H9 (cell line): ENCODE measurements around the gene SLC38A9. TPM values are rescaled to one million over a fixed set of nuclear protein-coding genes. Genes with fewer than 3 reads are reported as not detected.
A peak's percentile ranks its signal among the peaks of the same experiment; 100 is the strongest.

Experiments used
- DNase-seq: peaks from one replicate; pipeline ENCODE4 v3.0.0-alpha.2; 2017
- H2AFZ ChIP-seq: one replicate; pipeline ENCODE4 v1.6.1; 2013; ENCODE audit warnings: mild to moderate bottlenecking, low read length, control low read depth, moderate library complexity
- H2AK5ac ChIP-seq: 2 replicates; pipeline ENCODE4 v1.6.1; 2013; ENCODE audit warnings: low read length, control low read depth, mixed read lengths; ENCODE audit not compliant: insufficient read length
- H2BK120ac ChIP-seq: one replicate; pipeline ENCODE4 v1.6.1; 2013; ENCODE audit warnings: low read depth, mild to moderate bottlenecking, low read length, control low read depth, inconsistent platforms; ENCODE audit not compliant: poor library complexity, severe bottlenecking
- H2BK12ac ChIP-seq: 2 replicates; pipeline ENCODE4 v1.6.1; 2013; ENCODE audit warnings: low read length, control low read depth, mixed read lengths, low read depth; ENCODE audit not compliant: insufficient read length
- H2BK15ac ChIP-seq: 2 replicates; pipeline ENCODE4 v1.6.1; 2013; ENCODE audit warnings: low read depth, low read length, control low read depth
- H2BK20ac ChIP-seq: one replicate; pipeline ENCODE4 v1.6.1; 2013; ENCODE audit warnings: low read depth, mild to moderate bottlenecking, low read length, control low read depth, inconsistent platforms; ENCODE audit not compliant: poor library complexity, severe bottlenecking
- H2BK5ac ChIP-seq: 2 replicates; pipeline ENCODE4 v1.6.1; 2013; ENCODE audit warnings: low read length, control low read depth, mixed read lengths; ENCODE audit not compliant: insufficient read length
- H3K14ac ChIP-seq: 2 replicates; pipeline ENCODE4 v1.6.1; 2013; ENCODE audit warnings: low read length, control low read depth; ENCODE audit not compliant: insufficient read depth
- H3K18ac ChIP-seq: 2 replicates; pipeline ENCODE4 v1.6.1; 2013; ENCODE audit warnings: low read depth, mild to moderate bottlenecking, mixed read lengths, low read length, control low read depth; ENCODE audit not compliant: insufficient read length
- H3K23ac ChIP-seq: 2 replicates; pipeline ENCODE4 v1.6.1; 2013; ENCODE audit warnings: low read length, control low read depth, mixed read lengths, low read depth; ENCODE audit not compliant: insufficient read length
- H3K23me2 ChIP-seq: 2 replicates; pipeline ENCODE4 v1.6.1; 2013; ENCODE audit warnings: low read depth, mild to moderate bottlenecking, mixed read lengths, low read length, control low read depth; ENCODE audit not compliant: insufficient read length, poor library complexity, severe bottlenecking
- H3K27ac ChIP-seq: 2 replicates; pipeline ENCODE4 v1.5.1; 2013; ENCODE audit warnings: low read length, control low read depth, mixed read lengths, low read depth; ENCODE audit not compliant: insufficient read length
- H3K27me3 ChIP-seq: 2 replicates; pipeline ENCODE4 v1.6.1; 2013; ENCODE audit warnings: low read length, control low read depth, inconsistent platforms; ENCODE audit not compliant: insufficient read depth
- H3K4ac ChIP-seq: 2 replicates; pipeline ENCODE4 v1.6.1; 2013; ENCODE audit warnings: low read depth, mild to moderate bottlenecking, control low read depth, inconsistent platforms, low read length, moderate library complexity
- H3K4me1 ChIP-seq: 2 replicates; pipeline ENCODE4 v1.6.1; 2013; ENCODE audit warnings: low read length, control low read depth, inconsistent platforms; ENCODE audit not compliant: insufficient read depth
- H3K4me2 ChIP-seq: 2 replicates; pipeline ENCODE4 v1.6.1; 2013; ENCODE audit warnings: low read length, control low read depth, mixed read lengths; ENCODE audit not compliant: insufficient read length, insufficient read depth
- H3K56ac ChIP-seq: 2 replicates; pipeline ENCODE4 v1.6.1; 2013; ENCODE audit warnings: low read depth, mild to moderate bottlenecking, mixed read lengths, low read length, control low read depth; ENCODE audit not compliant: insufficient read length
- H3K79me1 ChIP-seq: 2 replicates; pipeline ENCODE4 v1.6.1; 2013; ENCODE audit warnings: low read depth, mild to moderate bottlenecking, moderate library complexity, low read length, control low read depth, inconsistent platforms; ENCODE audit not compliant: insufficient read depth, poor library complexity, severe bottlenecking
- H3K79me2 ChIP-seq: 2 replicates; pipeline ENCODE4 v1.6.1; 2013; ENCODE audit warnings: low read length, control low read depth, inconsistent platforms; ENCODE audit not compliant: insufficient read depth
- H3K9ac ChIP-seq: 2 replicates; pipeline ENCODE4 v1.6.1; 2013; ENCODE audit warnings: low read length, control low read depth, mixed read lengths; ENCODE audit not compliant: insufficient read length; ENCODE audit errors: extremely low read depth
- H3K9me3 ChIP-seq: one replicate; pipeline ENCODE4 v1.6.1; 2013; ENCODE audit warnings: low read depth, low read length, inconsistent platforms; ENCODE audit not compliant: control insufficient read depth
- H3T11ph ChIP-seq: one replicate; pipeline ENCODE4 v1.6.1; 2013; ENCODE audit warnings: mild to moderate bottlenecking, low read length, control low read depth, inconsistent platforms
- H4K20me1 ChIP-seq: one replicate; pipeline ENCODE4 v1.6.1; 2013; ENCODE audit not compliant: control insufficient read depth, insufficient read length, insufficient read depth
- H4K5ac ChIP-seq: 2 replicates; pipeline ENCODE4 v1.6.1; 2013; ENCODE audit warnings: low read depth, mild to moderate bottlenecking, mixed read lengths, low read length, control low read depth; ENCODE audit not compliant: insufficient read length
- H4K8ac ChIP-seq: replicated peaks from 2 replicates; pipeline ENCODE4 v1.6.1; 2013; ENCODE audit warnings: low read length, control low read depth, mixed read lengths, low read depth; ENCODE audit not compliant: insufficient read length
- H4K91ac ChIP-seq: 2 replicates; pipeline ENCODE4 v1.6.1; 2013; ENCODE audit warnings: low read depth, mild to moderate bottlenecking, moderate library complexity, mixed read lengths, low read length, control low read depth; ENCODE audit not compliant: insufficient read length
- H3K27ac Mint-ChIP-seq, 3 experiments: 2 replicates in 2 of 3; 3 replicates in 1 of 3; pipeline ENCODE4 v1.8.0; 2020 to 2021; ENCODE audit warnings: mixed read lengths in 3 of 3, mild to moderate bottlenecking in 1 of 3, moderate library complexity in 1 of 3
- H3K27me3 Mint-ChIP-seq: 2 replicates; pipeline ENCODE4 v1.8.0; 2021; ENCODE audit warnings: low read depth, mild to moderate bottlenecking, moderate library complexity, mixed read lengths
- H3K36me3 Mint-ChIP-seq, 3 experiments: 2 replicates in 2 of 3; 3 replicates in 1 of 3; pipeline ENCODE4 v1.8.0; 2020 to 2021; ENCODE audit warnings: low read depth in 3 of 3, mixed read lengths in 3 of 3; ENCODE audit not compliant: insufficient read depth in 1 of 3
- H3K4me1 Mint-ChIP-seq, 2 experiments: 2 replicates each; pipeline ENCODE4 v1.8.0; 2020; ENCODE audit warnings: mixed read lengths in 2 of 2
- H3K4me3 Mint-ChIP-seq, 2 experiments: 2 replicates in 1 of 2; 3 replicates in 1 of 2; pipeline ENCODE4 v1.8.0; 2020 to 2021; ENCODE audit warnings: mild to moderate bottlenecking in 2 of 2, mixed read lengths in 2 of 2, moderate library complexity in 1 of 2
- H3K9me3 Mint-ChIP-seq, 2 experiments: 2 replicates in 1 of 2; 3 replicates in 1 of 2; pipeline ENCODE4 v1.8.0; 2020; ENCODE audit warnings: mild to moderate bottlenecking in 2 of 2, mixed read lengths in 2 of 2, moderate library complexity in 1 of 2
- CTCF ChIP-seq: fragments of 200-600 bp; sonication (generic); conservative IDR thresholded peaks from 3 replicates; pipeline ENCODE4 v1.8.0; 2021; ENCODE audit warnings: antibody characterized with exemption, mild to moderate bottlenecking
- WGBS: extraction: QIAGEN DNeasy Blood & Tissue Kit; methylation state at CpG from one replicate; pipeline ENCODE4 v1.1.7; 2013; ENCODE audit warnings: missing lambda C conversion rate, low lambda C conversion rate, mixed read lengths; ENCODE audit not compliant: insufficient read length; ENCODE audit errors: extremely low coverage; 5-methylcytosine and 5-hydroxymethylcytosine counted together
- total RNA-seq: library from RNA; stranded (reverse); gene quantifications from 2 replicates; pipeline ENCODE4 v1.2.1, GENCODE V29; 2021

SLC38A9 gene
- total RNA-seq, 1 experiment from 2014 or later = 48.5 TPM

GRCh38 chr5:55582256-55582655, 129.9 kb downstream of the SLC38A9 start:
- WGBS = no CpG with 5 or more reads among the region's 2 CpGs
- no peaks in the 10 kb centered on the region for H3K27me3 Mint-ChIP-seq

More at GRCh38 chr5:55582256-55582655, 129.9 kb downstream of the SLC38A9 start:
- Histone ChIP-seq H2BK20ac (no peak overlapping the region), H3K4me2 (no peak overlapping the region), H3K18ac (no peak overlapping the region), H3K4ac (no peak overlapping the region), H2AK5ac (no peak overlapping the region), H4K8ac (no peak overlapping the region), H4K5ac (no peak overlapping the region), H3K79me2 (no peaks in the 10 kb centered on the region), H3K27ac (no peak overlapping the region), H3K9me3 (no peaks in the 10 kb centered on the region), H2BK5ac (no peak overlapping the region), H3K79me1 (no peaks in the 10 kb centered on the region), H3K56ac (no peak overlapping the region), H2BK15ac (no peak overlapping the region), H3K23me2 (no peaks in the 10 kb centered on the region), H3K27me3 (no peaks in the 10 kb centered on the region), H3K23ac (no peak overlapping the region), H2BK120ac (no peak overlapping the region), H2BK12ac (no peak overlapping the region), H2AFZ (no peak overlapping the region), H3K4me1 (no peaks in the 10 kb centered on the region), H3T11ph (no peak overlapping the region), H3K14ac (no peak overlapping the region), H4K20me1 (no peaks in the 10 kb centered on the region), H4K91ac (no peak overlapping the region), H3K9ac (no peak overlapping the region)
- DNase-seq = no peak
- TF ChIP-seq CTCF = no peak
- Mint-ChIP-seq H3K27ac (peak overlapping the region in 1 of 3 experiments; percentile 46; a peak in 2 of 7 replicates), H3K4me1 (peaks cover 19 to 22% of the 10 kb centered on the region in 2 experiments), H3K4me3 (no peak overlapping the region), H3K9me3 (no peaks in the 10 kb centered on the region), H3K36me3 (no peaks in the 10 kb centered on the region)
